Ovary (tissue), 3 donors: ENCODE data around the gene KCNMA1.

ENCODE experiments used
- POLR2A ChIP-seq: fragments of 450-650 bp; IDR thresholded peaks from one replicate; pipeline ENCODE4 v1.6.1; 2017; ENCODE audit warnings: antibody characterized with exemption, mild to moderate bottlenecking, moderate library complexity
- TF ChIP-seq, protein P1 (sequence below), 3 donors: fragments of 450-650 bp in 2 of 3; fragments of 200-600 bp in 1 of 3; IDR thresholded peaks; one replicate each; pipeline versions ENCODE4 v1.5.1 to v1.8.0; 2016 to 2022; ENCODE audit warnings: antibody characterized with exemption in 3 of 3, mild to moderate bottlenecking in 1 of 3
- donor health status: DM: no; HTN: no; CAD: no.

DNA sequence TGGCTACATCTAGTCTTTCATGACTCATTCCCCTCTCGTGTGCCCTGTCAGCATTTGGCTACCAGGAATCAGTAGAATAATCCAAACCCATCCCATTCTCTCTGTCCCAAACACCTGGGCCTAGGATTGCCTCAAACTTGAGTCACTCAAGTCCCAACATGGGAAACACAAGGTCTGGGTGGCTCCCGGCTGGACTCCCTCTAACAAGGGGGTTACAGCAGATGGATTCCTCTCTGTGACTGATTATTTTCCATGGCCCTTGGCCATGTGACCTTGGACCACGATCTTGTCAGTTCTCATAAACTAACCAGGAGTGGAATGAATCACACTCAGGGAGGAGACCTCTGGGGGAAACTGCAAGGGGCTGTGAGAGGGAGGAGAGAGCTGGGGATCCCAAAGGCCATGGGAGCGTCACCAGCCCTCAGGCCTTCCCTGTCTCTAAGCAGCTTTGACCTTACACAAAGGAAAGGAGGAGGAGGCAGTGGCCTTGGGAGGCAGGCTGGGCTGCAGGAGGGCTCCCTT, 533.1 kb downstream of the KCNMA1 start:
- TF ChIP-seq, protein P1, sequence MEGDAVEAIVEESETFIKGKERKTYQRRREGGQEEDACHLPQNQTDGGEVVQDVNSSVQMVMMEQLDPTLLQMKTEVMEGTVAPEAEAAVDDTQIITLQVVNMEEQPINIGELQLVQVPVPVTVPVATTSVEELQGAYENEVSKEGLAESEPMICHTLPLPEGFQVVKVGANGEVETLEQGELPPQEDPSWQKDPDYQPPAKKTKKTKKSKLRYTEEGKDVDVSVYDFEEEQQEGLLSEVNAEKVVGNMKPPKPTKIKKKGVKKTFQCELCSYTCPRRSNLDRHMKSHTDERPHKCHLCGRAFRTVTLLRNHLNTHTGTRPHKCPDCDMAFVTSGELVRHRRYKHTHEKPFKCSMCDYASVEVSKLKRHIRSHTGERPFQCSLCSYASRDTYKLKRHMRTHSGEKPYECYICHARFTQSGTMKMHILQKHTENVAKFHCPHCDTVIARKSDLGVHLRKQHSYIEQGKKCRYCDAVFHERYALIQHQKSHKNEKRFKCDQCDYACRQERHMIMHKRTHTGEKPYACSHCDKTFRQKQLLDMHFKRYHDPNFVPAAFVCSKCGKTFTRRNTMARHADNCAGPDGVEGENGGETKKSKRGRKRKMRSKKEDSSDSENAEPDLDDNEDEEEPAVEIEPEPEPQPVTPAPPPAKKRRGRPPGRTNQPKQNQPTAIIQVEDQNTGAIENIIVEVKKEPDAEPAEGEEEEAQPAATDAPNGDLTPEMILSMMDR (IDR thresholded peaks at IDR 0.05) = no peak
- no peak for TF ChIP-seq POLR2A
